Muscle of leg (tissue), 11 donors: ENCODE data around the gene ANXA11. TPM values are rescaled to one million over a fixed set of nuclear protein-coding genes. Genes with fewer than 3 reads are reported as not detected.
"Not testable (repeated sequence)": the region's sequence is repeated elsewhere in the genome, so short reads cannot be mapped to it uniquely, and the experiment has no call there.

Experiments used
- DNase-seq: peaks from one replicate; pipeline ENCODE4 v3.0.0; 2013
- H3K27ac ChIP-seq: one replicate; pipeline ENCODE4 v1.5.1; 2013; ENCODE audit warnings: mild to moderate bottlenecking, low read length, control low read depth
- H3K27me3 ChIP-seq: one replicate; pipeline ENCODE4 v1.6.1; 2013; ENCODE audit warnings: low read length; ENCODE audit not compliant: control insufficient read depth, insufficient read depth
- H3K36me3 ChIP-seq: one replicate; pipeline ENCODE4 v1.6.1; 2013; ENCODE audit warnings: low read length; ENCODE audit not compliant: control insufficient read depth, insufficient read depth
- H3K4me1 ChIP-seq: one replicate; pipeline ENCODE4 v1.6.1; 2013; ENCODE audit warnings: low read length; ENCODE audit not compliant: control insufficient read depth, insufficient read depth
- H3K4me3 ChIP-seq: one replicate; pipeline ENCODE4 v1.5.1; 2013; ENCODE audit warnings: low read length, control low read depth
- H3K9me3 ChIP-seq: replicated peaks from 2 replicates; pipeline ENCODE4 v1.6.1; 2013; ENCODE audit warnings: low read depth, low read length; ENCODE audit not compliant: control insufficient read depth
- WGBS: methylation state at CpG from one replicate; pipeline ENCODE4 v1.1.5; 2013; ENCODE audit warnings: missing lambda C conversion rate; ENCODE audit not compliant: insufficient coverage; 5-methylcytosine and 5-hydroxymethylcytosine counted together
- polyA plus RNA-seq, 8 donors: library from polyadenylated mRNA; unstranded; fragments of 120-200 nt; gene quantifications; one replicate each; pipeline versions ENCODE4 v1.2.1 to v1.2.3, GENCODE V29; 2013; ENCODE audit warnings: inconsistent platforms in 1 of 8, low replicate concordance in 1 of 8; ENCODE audit not compliant: insufficient read length in 8 of 8, insufficient read depth in 1 of 8
- total RNA-seq: library from RNA; stranded (reverse); fragments of 120-200 nt; gene quantifications from one replicate; pipeline ENCODE4 v1.2.4, GENCODE V29; 2013

The ANXA11 gene
- total and polyA plus RNA-seq, 9 donors = 78.8 to 103 (median 90.0) TPM

DNA sequence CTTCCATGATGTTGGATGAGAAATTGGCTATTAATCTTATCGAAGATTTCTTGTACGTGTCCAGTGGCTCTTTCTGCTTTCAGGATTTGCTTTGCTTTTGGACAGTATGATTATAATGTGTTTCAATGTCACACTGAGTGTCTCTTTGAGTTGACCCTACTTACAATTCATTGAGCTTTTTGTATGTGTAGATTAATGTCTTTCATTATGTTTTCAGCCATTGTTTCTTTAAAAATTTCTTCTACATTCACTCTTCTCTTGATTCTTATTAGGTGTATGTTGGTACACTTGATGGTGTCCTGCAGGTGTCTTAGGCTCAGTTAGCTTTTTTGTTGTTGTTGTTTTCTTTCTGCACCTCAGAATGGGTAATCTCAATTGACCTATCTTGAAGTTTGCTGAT lies 56.2 kb downstream of the ANXA11 start:
- Histone ChIP-seq H3K9me3 (peaks cover 3% of the 10 kb centered on the region), H3K27ac (no peak overlapping the region), H3K27me3 (no peaks in the 10 kb centered on the region), H3K36me3 (peaks cover 43% of the 10 kb centered on the region), H3K4me1 (peaks cover 9% of the 10 kb centered on the region), H3K4me3 (no peak overlapping the region)
- no CpG with 5 or more reads among the region's 2 CpGs for WGBS
- DNase-seq = no peak

DNA sequence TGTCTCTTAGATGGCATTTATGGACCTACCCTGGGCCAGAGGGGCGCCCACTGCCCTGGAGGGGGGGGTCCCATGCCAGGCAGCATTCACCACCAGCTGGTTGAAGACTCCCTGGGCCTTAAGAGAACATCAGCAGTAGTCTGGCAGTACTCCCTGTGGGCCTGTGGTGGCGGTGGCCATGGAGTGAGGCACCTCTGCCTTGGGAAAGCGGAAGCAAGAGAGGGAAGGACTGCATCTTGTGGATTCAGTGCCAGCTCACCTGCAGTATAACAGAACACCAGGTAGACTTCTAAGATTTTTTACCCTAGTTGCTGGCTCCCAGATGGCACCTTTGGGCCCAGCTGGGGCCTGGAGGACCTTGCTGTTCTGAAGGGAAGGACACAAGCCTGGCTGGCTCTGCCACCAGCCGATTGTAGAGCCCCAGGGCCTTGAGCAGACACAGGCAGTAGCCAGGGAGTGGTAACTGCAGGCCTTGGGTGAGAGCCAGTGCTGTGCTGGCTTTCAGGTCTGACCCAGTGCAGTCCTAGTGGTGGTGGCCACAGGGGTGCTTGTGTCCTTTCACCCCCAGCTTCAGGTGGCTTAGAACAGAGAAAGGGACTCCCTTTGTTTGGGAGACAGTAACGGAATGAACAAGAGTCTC lies 57.1 kb downstream of the ANXA11 start:
- peaks cover 3% of the 10 kb centered on the region for H3K9me3 ChIP-seq
- DNase-seq = no peak
- no peak overlapping the region for H3K27ac ChIP-seq
- H3K4me3 ChIP-seq = no peak overlapping the region
- H3K27me3 ChIP-seq = no peaks in the 10 kb centered on the region
- peaks cover 12% of the 10 kb centered on the region for H3K4me1 ChIP-seq
- 90% methylated on average over 3 of the region's 5 CpGs for WGBS
- H3K36me3 ChIP-seq = peaks cover 37% of the 10 kb centered on the region

DNA sequence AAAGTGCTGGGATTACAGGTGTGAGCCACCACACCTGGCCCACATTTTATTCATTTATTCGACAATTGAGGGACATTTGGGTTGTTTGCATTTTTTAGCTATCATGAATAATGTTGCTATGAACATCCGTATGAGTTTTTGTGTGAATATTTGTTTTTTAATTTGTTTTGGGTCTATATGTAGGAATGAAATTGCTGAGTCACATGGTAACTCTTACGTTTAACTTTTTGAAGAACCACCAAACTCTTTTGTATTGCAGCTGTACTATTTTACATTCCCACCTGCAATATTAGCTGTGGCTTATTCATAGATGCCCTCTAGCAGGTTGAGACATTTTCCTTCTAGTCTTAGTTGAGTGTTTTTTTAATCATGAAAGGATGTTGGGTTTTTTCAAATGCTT lies 58.4 kb downstream of the ANXA11 start:
- Histone ChIP-seq H3K4me3 (no peak overlapping the region), H3K36me3 (peaks cover 28% of the 10 kb centered on the region), H3K27ac (no peak overlapping the region), H3K4me1 (peaks cover 12% of the 10 kb centered on the region), H3K27me3 (no peaks in the 10 kb centered on the region), H3K9me3 (peaks cover 3% of the 10 kb centered on the region)
- WGBS = no CpG with 5 or more reads among the region's 3 CpGs
- DNase-seq = no peak

DNA sequence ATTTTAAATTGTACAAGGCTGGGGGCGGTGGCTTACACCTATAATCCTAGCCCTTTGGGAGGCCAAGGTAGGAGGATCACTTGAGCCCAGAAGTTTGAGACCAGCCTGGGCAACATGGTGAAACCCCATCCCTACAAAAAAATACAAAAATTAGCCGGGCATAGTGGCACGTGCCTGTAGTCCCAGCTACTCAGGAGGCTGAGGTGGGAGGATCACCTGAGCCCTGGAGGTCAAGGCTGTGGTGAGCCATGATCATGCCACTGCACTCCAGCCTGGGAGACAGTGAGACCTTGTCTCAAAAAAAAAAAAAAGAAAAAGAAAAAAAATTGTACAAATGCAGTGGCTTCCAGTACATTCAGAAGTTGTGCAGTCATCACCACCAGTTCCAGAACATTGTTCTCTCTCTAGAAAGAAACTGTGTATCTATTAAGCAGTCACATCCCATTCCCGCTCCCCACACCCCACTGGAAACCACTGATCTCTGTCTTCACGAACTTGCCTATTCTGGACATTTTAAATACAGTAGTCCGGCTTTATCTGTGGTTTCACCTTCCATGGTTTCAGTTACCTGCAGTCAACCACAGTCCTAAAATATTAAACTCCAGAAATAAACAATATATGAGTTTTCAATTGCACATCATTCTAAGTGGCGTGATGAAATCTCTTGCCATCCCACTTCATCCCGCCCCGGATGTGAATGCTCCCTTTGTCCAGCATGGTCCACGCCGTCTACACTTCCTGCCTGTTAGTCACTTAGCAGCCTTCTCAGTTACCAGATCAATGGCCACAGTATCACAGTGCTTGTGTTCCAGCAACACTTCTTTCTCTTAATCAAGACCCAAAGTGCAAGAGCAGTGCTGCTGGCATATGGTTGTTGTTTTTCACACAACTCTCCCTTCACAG lies 59.7 kb downstream of the ANXA11 start:
- not testable (repeated sequence) for H3K27me3 ChIP-seq, H3K9me3 ChIP-seq, H3K4me3 ChIP-seq
- peaks cover 12% of the 10 kb centered on the region for H3K4me1 ChIP-seq
- peak overlapping the region; percentile 15 for H3K27ac ChIP-seq
- DNase-seq = peak; percentile 63
- H3K36me3 ChIP-seq = peaks cover 24% of the 10 kb centered on the region
- 58% methylated on average over 7 of the region's 11 CpGs for WGBS

DNA sequence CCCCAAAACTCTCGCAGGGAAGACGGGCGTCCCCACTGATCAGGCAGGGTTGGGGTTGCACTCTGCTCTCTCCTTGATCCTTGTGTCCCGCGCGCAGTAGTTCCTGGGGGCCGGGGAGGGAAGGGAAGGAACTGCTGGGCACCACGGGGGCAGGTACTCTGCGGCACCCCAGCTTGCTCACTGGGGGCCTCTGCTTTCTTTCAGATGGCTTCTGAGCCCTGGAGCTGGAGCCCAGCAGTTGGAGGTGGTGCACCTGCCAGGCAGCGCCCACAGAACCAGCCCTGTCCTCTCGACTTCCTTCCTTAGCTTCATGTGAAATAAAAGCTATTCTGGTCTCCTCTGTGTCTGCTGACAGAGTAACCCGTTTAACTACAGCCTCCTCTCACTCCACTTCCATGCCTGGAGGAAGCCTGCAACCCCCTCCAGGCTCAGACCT lies 60.6 kb downstream of the ANXA11 start:
- Histone ChIP-seq H3K9me3 (peaks cover 2% of the 10 kb centered on the region), H3K27me3 (no peaks in the 10 kb centered on the region), H3K36me3 (peaks cover 23% of the 10 kb centered on the region), H3K4me3 (no peak overlapping the region), H3K4me1 (peaks cover 12% of the 10 kb centered on the region), H3K27ac (peak overlapping the region; percentile 35)
- DNase-seq = no peak
- WGBS = 32% methylated on average over 5 of the region's 12 CpGs

DNA sequence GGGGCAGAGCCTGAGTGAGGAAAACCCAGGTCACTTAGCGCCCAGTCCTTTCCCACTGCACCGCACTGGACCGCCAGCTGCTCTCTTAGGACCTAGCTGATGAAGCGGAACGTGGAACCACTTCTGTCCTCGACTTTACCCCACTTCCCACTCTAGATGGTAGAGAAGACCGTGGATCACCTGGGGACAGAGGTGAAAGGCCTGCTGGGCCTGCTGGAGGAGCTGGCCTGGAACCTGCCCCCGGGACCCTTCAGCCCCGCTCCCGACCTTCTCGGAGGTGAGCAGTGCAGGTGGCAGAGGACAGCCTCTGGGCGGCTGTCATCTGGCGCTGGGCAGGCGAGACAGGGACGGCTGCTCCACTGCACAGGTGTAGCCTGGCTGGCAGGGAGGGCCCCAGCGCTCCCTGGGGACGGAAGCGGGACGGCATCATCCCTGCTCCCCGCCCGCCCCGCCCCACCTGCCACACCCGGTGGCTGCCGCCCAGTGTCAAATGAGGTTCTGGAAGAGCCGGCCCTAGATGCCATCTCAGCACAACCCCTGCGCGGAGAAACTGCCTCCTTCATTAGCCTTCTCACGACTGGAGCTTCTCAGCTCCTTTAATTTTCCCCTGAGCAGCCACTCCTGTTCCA lies 61.2 kb downstream of the ANXA11 start:
- H3K4me1 ChIP-seq = peaks cover 15% of the 10 kb centered on the region
- H3K4me3 ChIP-seq = no peak overlapping the region
- H3K9me3 ChIP-seq = peaks cover under 1% of the 10 kb centered on the region
- peaks cover 23% of the 10 kb centered on the region for H3K36me3 ChIP-seq
- H3K27me3 ChIP-seq = no peaks in the 10 kb centered on the region
- 27% methylated on average over 18 of the region's 28 CpGs for WGBS
- DNase-seq = no peak
- H3K27ac ChIP-seq = no peak overlapping the region

DNA sequence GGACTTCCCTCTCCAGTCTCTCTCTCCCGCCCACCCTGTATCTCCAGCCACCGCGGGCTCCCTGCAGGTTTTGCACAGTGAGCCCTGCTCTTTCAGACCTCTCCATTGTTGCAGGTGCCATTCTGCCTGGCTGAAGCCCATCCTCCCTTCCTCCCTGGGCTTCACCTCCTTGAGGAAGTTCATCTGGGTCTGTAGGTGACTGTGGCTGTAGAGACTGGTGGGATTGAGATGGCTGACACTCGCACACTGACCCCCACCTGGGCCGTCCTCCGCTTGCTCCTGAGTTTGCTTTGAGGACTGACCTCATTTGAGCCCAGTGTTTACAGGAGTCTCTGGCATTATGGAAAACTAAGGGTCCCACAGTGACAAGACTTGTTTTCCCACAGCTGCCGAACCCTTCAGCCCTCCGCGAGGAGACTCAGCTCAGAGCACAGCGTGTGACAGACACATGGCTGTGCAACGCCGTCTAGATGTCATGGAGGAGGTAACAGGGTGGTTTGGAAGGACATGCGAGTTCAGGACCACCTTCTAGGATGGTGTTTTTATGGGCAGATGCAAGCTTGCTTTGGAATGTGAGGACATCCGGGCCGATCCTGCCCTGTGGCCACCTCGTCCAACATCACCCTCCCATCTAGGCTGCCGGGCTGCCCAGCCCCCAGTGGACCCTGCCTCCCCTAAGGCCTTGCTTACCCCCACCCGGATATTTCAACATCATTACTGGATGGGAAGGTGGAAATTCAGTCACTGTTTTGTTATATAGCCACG lies 63.5 kb downstream of the ANXA11 start:
- H3K4me1 ChIP-seq = peaks cover 34% of the 10 kb centered on the region

DNA sequence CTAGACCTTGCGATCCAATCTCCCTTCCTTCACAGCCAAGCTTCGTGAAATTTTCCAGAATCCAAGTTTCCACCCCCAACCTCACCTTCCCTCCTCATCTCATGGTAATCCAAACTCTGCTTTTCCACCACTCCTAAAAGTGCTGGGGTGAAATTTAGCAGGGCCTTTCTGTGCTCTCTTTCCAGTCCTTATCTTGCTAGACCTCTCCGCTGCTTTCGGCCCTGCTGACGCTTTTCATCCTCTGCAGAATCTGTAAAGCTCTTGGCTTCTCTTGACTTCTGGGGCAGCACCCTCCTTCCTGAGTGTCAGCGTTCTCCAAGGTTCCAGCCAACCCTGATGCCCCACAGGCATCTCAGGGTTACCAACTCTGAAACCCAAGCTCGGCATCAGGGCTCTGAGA lies 65.1 kb downstream of the ANXA11 start:
- Histone ChIP-seq H3K4me3 (no peak overlapping the region), H3K27ac (no peak overlapping the region), H3K27me3 (no peaks in the 10 kb centered on the region), H3K36me3 (peaks cover 17% of the 10 kb centered on the region), H3K4me1 (peaks cover 46% of the 10 kb centered on the region), H3K9me3 (no peaks in the 10 kb centered on the region)
- WGBS = 93% methylated on average over 7 of the region's 7 CpGs
- DNase-seq = no peak

More for the DNA sequence above, 63.5 kb downstream of the ANXA11 start:
- no peaks in the 10 kb centered on the region for H3K9me3 ChIP-seq
- no peak overlapping the region for H3K27ac ChIP-seq
- peaks cover 17% of the 10 kb centered on the region for H3K36me3 ChIP-seq
- WGBS = 68% methylated on average over 11 of the region's 19 CpGs
- DNase-seq = peak; percentile 6
- no peaks in the 10 kb centered on the region for H3K27me3 ChIP-seq
- no peak overlapping the region for H3K4me3 ChIP-seq

DNA sequence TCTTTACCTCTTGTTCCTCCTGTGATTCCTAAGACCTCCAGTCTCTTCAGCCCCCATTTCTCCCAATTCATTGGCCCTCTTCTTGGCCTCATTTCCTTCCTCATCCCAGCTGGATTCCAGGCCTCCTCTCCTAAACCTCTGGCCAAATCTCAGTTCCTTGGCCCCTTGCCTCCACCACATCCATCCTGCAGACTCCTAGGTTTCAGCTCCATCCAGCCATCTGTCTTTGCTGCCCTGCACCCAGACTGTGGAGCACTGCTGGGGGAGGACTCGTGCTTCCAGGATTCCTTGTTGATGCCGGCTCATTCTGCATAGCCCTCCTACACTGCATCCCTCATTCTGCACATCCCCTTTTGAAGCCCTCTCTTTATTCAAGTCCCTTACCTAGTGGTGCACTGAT lies 66.1 kb downstream of the ANXA11 start:
- H3K4me3 ChIP-seq = no peak overlapping the region
- no peak overlapping the region for H3K27ac ChIP-seq
- H3K27me3 ChIP-seq = no peaks in the 10 kb centered on the region
- H3K36me3 ChIP-seq = peaks cover 9% of the 10 kb centered on the region
- DNase-seq = peak; percentile 64
- 61% methylated on average over 2 of the region's 2 CpGs for WGBS
- no peaks in the 10 kb centered on the region for H3K9me3 ChIP-seq
- H3K4me1 ChIP-seq = peaks cover 38% of the 10 kb centered on the region
